ENCODE measurements around the gene LRP10. TPM values are rescaled to one million over a fixed set of nuclear protein-coding genes. Genes with fewer than 3 reads are reported as not detected.
"Not testable (repeated sequence)": the region's sequence is repeated elsewhere in the genome, so short reads cannot be mapped to it uniquely, and the experiment has no call there.

The LRP10 gene
- total RNA-seq, 1 experiment from 2014 or later, result 7.8 TPM

- ChIA-PET POLR2A (ENCODE audit: low non-redundant PET) (no interaction called here), CTCF (interaction anchor here (0.6 to 4.3 kb wide), 5 partner anchors 9 to 480 kb away, joined by 3 to 38 read pairs (median 4); no protein-coding TSS in a partner anchor)
- BruUV-seq (replicated peaks), result no TSS peak
- Histone ChIP-seq H3K9me3 (ENCODE audit: low read depth, low read length, poor library complexity, severe bottlenecking) (no peaks in the 10 kb centered on the region), H3K4me3 (ENCODE audit: low read depth, low read length, poor library complexity, severe bottlenecking) (no peak overlapping the region), H3K36me3 (ENCODE audit: insufficient read depth, low read length, poor library complexity, severe bottlenecking) (no peaks in the 10 kb centered on the region), H3K27ac (ENCODE audit: low read depth, low read length, poor library complexity, severe bottlenecking) (no peak overlapping the region), H3K4me1 (ENCODE audit: insufficient read depth, low read length, poor library complexity, severe bottlenecking) (peaks cover 3% of the 10 kb centered on the region), H3K27me3 (replicated peaks; ENCODE audit: insufficient read depth, low read depth, low read length, poor library complexity) (no peaks in the 10 kb centered on the region)
- DNase-seq (ENCODE audit: low spot score), result no peak
- TF ChIP-seq CTCF (conservative IDR thresholded peaks at IDR 0.05; ENCODE audit: low read depth, low read length), result no peak
- no peak for TF ChIP-seq EZH2 (IDR thresholded peaks at IDR 0.05; ENCODE audit: borderline replicate concordance, low read depth, low read length, poor library complexity, severe bottlenecking)
- intact Hi-C loops (cut with micrococcal nuclease; ENCODE audit: unreplicated experiment), result loop anchor here (10.0 kb wide), 2 partner anchors 380 to 550 kb away; no protein-coding TSS in a partner anchor
These were observed 16.4 kb upstream of the LRP10 start for GRCh38 chr14:22854963-22855724.

GRCh38 chr14:22856428-22856827, 15.1 kb upstream of the LRP10 start:
- POLR2A ChIA-PET (ENCODE audit: low non-redundant PET), result no interaction called here
- H3K27ac ChIP-seq (ENCODE audit: low read depth, low read length, poor library complexity, severe bottlenecking), result no peak overlapping the region
- no peak overlapping the region for H3K4me3 ChIP-seq (ENCODE audit: low read depth, low read length, poor library complexity, severe bottlenecking)
- no TSS peak for BruUV-seq (replicated peaks)
- no peaks in the 10 kb centered on the region for H3K9me3 ChIP-seq (ENCODE audit: low read depth, low read length, poor library complexity, severe bottlenecking)
- CTCF ChIA-PET, result no interaction called here
- TF ChIP-seq EZH2 (IDR thresholded peaks at IDR 0.05; ENCODE audit: borderline replicate concordance, low read depth, low read length, poor library complexity, severe bottlenecking) (no peak), CTCF (conservative IDR thresholded peaks at IDR 0.05; ENCODE audit: low read depth, low read length) (no peak)
- H3K4me1 ChIP-seq (ENCODE audit: insufficient read depth, low read length, poor library complexity, severe bottlenecking), result peaks cover 3% of the 10 kb centered on the region
- H3K27me3 ChIP-seq (replicated peaks; ENCODE audit: insufficient read depth, low read depth, low read length, poor library complexity), result no peaks in the 10 kb centered on the region
- H3K36me3 ChIP-seq (ENCODE audit: insufficient read depth, low read length, poor library complexity, severe bottlenecking), result no peaks in the 10 kb centered on the region
- intact Hi-C loops (cut with micrococcal nuclease; ENCODE audit: unreplicated experiment), result loop anchor here (10.0 kb wide), 2 partner anchors 382 to 552 kb away; no protein-coding TSS in a partner anchor
- DNase-seq (ENCODE audit: low spot score), result no peak

GRCh38 chr14:22860377-22860776, 11.2 kb upstream of the LRP10 start:
- H3K4me3 ChIP-seq (ENCODE audit: low read depth, low read length, poor library complexity, severe bottlenecking); H3K9me3 ChIP-seq (ENCODE audit: low read depth, low read length, poor library complexity, severe bottlenecking); intact Hi-C loops (cut with micrococcal nuclease; ENCODE audit: unreplicated experiment); H3K36me3 ChIP-seq (ENCODE audit: insufficient read depth, low read length, poor library complexity, severe bottlenecking); H3K27me3 ChIP-seq (replicated peaks; ENCODE audit: insufficient read depth, low read depth, low read length, poor library complexity); DNase-seq (ENCODE audit: low spot score); H3K4me1 ChIP-seq (ENCODE audit: insufficient read depth, low read length, poor library complexity, severe bottlenecking); H3K27ac ChIP-seq (ENCODE audit: low read depth, low read length, poor library complexity, severe bottlenecking); BruUV-seq (replicated peaks); POLR2A ChIA-PET (ENCODE audit: low non-redundant PET): not testable (repeated sequence)
- CTCF ChIA-PET, result interaction anchor here (0.8 kb wide), 1 partner anchor 304 kb away, joined by 10 read pairs; no protein-coding TSS in a partner anchor

GRCh38 chr14:22861651-22862050, 9.9 kb upstream of the LRP10 start:
- Histone ChIP-seq H3K27me3 (replicated peaks; ENCODE audit: insufficient read depth, low read depth, low read length, poor library complexity) (no peaks in the 10 kb centered on the region), H3K27ac (ENCODE audit: low read depth, low read length, poor library complexity, severe bottlenecking) (no peak overlapping the region), H3K4me1 (ENCODE audit: insufficient read depth, low read length, poor library complexity, severe bottlenecking) (peaks cover 11% of the 10 kb centered on the region), H3K36me3 (ENCODE audit: insufficient read depth, low read length, poor library complexity, severe bottlenecking) (no peaks in the 10 kb centered on the region), H3K4me3 (ENCODE audit: low read depth, low read length, poor library complexity, severe bottlenecking) (no peak overlapping the region), H3K9me3 (ENCODE audit: low read depth, low read length, poor library complexity, severe bottlenecking) (no peaks in the 10 kb centered on the region)
- intact Hi-C loops (cut with micrococcal nuclease; ENCODE audit: unreplicated experiment), result no loop called here
- TF ChIP-seq CTCF (conservative IDR thresholded peaks at IDR 0.05; ENCODE audit: low read depth, low read length), result no peak
- no peak for DNase-seq (ENCODE audit: low spot score)
- BruUV-seq (replicated peaks), result no TSS peak
- ChIA-PET POLR2A (ENCODE audit: low non-redundant PET) (no interaction called here), CTCF (no interaction called here)
